IMR-90 (cell line): ENCODE data around the gene FNTB.

Source experiments
- BHLHE40 ChIP-seq: fragments of 150-350 bp; IDR thresholded peaks from 2 replicates; pipeline ENCODE4 v1.6.1; 2016; ENCODE audit warnings: mild to moderate bottlenecking, low read depth, low read length
- CTCF ChIP-seq: conservative IDR thresholded peaks from 2 replicates; pipeline ENCODE4 v1.5.1; 2012; ENCODE audit warnings: mild to moderate bottlenecking, low read depth, low read length, improper control_type of control experiment
- POLR2A ChIP-seq: IDR thresholded peaks from 2 replicates; pipeline ENCODE4 v1.6.1; 2012; ENCODE audit warnings: mild to moderate bottlenecking, low read depth, low read length
- RAD21 ChIP-seq: IDR thresholded peaks from 2 replicates; pipeline ENCODE4 v1.6.1; 2012; ENCODE audit warnings: low read length, improper control_type of control experiment
- RCOR1 ChIP-seq: IDR thresholded peaks from 2 replicates; pipeline ENCODE4 v1.6.1; 2012; ENCODE audit warnings: mild to moderate bottlenecking, low read length, improper control_type of control experiment; ENCODE audit not compliant: insufficient replicate concordance
- RFX5 ChIP-seq: IDR thresholded peaks from 2 replicates; pipeline ENCODE4 v1.8.0; 2012; ENCODE audit warnings: low read depth, mild to moderate bottlenecking, low read length, moderate library complexity
- SMC3 ChIP-seq: fragments of 150-350 bp; IDR thresholded peaks from 2 replicates; pipeline ENCODE4 v1.6.1; 2016; ENCODE audit warnings: low read depth, mild to moderate bottlenecking, antibody characterized with exemption, low read length, moderate library complexity
- USF2 ChIP-seq: fragments of 150-350 bp; IDR thresholded peaks from 2 replicates; pipeline ENCODE4 v1.6.1; 2017; ENCODE audit warnings: mild to moderate bottlenecking, antibody characterized with exemption, low read length, low read depth

GRCh38 chr14:65106736-65107135, 120.0 kb downstream of the FNTB start:
- no peak for TF ChIP-seq CTCF
- no peak for TF ChIP-seq POLR2A
- no peak for TF ChIP-seq RAD21
- no peak for TF ChIP-seq RCOR1
- no peak for TF ChIP-seq SMC3
- TF ChIP-seq RFX5 = no peak
- TF ChIP-seq BHLHE40 = no peak
- TF ChIP-seq USF2 = no peak
